SK-N-SH treated with all-trans-retinoic acid at 6 μM for 48 hours (cell line): Measurements from ENCODE around the gene SGPP1.

ENCODE experiments used
- ATAC-seq: fragments of 200-7000 bp; cut with Tn5 transposase; 3 replicates; pipeline ENCODE4 v1.9.1; 2020; ENCODE audit warnings: mild to moderate bottlenecking, moderate library complexity
- BACH2 ChIP-seq: fragments of 250-450 bp; sonication (Bioruptor Pico); IDR thresholded peaks from 2 replicates; pipeline ENCODE4 v1.9.0; 2021; ENCODE audit warnings: mild to moderate bottlenecking, borderline replicate concordance
- CREB5 ChIP-seq: fragments of 250-450 bp; sonication (Bioruptor Pico); IDR thresholded peaks from 2 replicates; pipeline ENCODE4 v1.5.1; 2020; ENCODE audit warnings: low read depth, mild to moderate bottlenecking, moderate library complexity
- CSRNP3 ChIP-seq: fragments of 250-450 bp; sonication (Bioruptor Pico); IDR thresholded peaks from 2 replicates; pipeline ENCODE4 v1.5.1; 2021; ENCODE audit warnings: mild to moderate bottlenecking, moderate library complexity
- GLIS3 ChIP-seq: fragments of 250-450 bp; sonication (Bioruptor Pico); IDR thresholded peaks from 2 replicates; pipeline ENCODE4 v1.5.0; 2020; ENCODE audit warnings: mild to moderate bottlenecking, moderate library complexity
- ISL1 ChIP-seq: fragments of 250-450 bp; sonication (Bioruptor Pico); IDR thresholded peaks from 2 replicates; pipeline ENCODE4 v2.1.2; 2022; ENCODE audit warnings: mild to moderate bottlenecking, moderate library complexity
- OSR1 ChIP-seq: fragments of 250-450 bp; sonication (Bioruptor Pico); IDR thresholded peaks from 2 replicates; pipeline ENCODE4 v1.8.0; 2022; ENCODE audit warnings: moderate library complexity, mild to moderate bottlenecking, inconsistent platforms
- PATZ1 ChIP-seq: fragments of 250-450 bp; sonication (Bioruptor Pico); IDR thresholded peaks from 2 replicates; pipeline ENCODE4 v1.8.0; 2020; ENCODE audit warnings: mild to moderate bottlenecking, moderate library complexity, borderline replicate concordance
- POU6F1 ChIP-seq: fragments of 250-450 bp; sonication (Bioruptor Pico); IDR thresholded peaks from 2 replicates; pipeline ENCODE4 v1.8.0; 2021; ENCODE audit warnings: low read depth, mild to moderate bottlenecking, moderate library complexity, borderline replicate concordance
- PPARA ChIP-seq: fragments of 250-450 bp; sonication (Bioruptor Pico); IDR thresholded peaks from 2 replicates; pipeline ENCODE4 v1.5.0; 2020; ENCODE audit warnings: mild to moderate bottlenecking, borderline replicate concordance
- RARB ChIP-seq: fragments of 250-450 bp; sonication (Bioruptor Pico); IDR thresholded peaks from 2 replicates; pipeline ENCODE4 v1.8.0; 2021; ENCODE audit warnings: mild to moderate bottlenecking, moderate library complexity
- SNAI2 ChIP-seq: fragments of 250-450 bp; sonication (Bioruptor Pico); IDR thresholded peaks from 2 replicates; pipeline ENCODE4 v1.5.0; 2020; ENCODE audit warnings: mild to moderate bottlenecking, moderate library complexity
- TOX ChIP-seq: fragments of 250-450 bp; sonication (Bioruptor Pico); IDR thresholded peaks from 2 replicates; pipeline ENCODE4 v1.8.0; 2021; ENCODE audit warnings: mild to moderate bottlenecking, moderate library complexity, borderline replicate concordance
- TSHZ2 ChIP-seq: fragments of 250-450 bp; sonication (Bioruptor Pico); IDR thresholded peaks from 2 replicates; pipeline ENCODE4 v1.5.0; 2020; ENCODE audit warnings: mild to moderate bottlenecking, moderate library complexity
- ZC3H10 ChIP-seq: fragments of 250-450 bp; sonication (Bioruptor Pico); IDR thresholded peaks from 2 replicates; pipeline ENCODE4 v1.5.1; 2021; ENCODE audit warnings: mild to moderate bottlenecking, moderate library complexity
- ZFP3 ChIP-seq: fragments of 250-450 bp; sonication (Bioruptor Pico); IDR thresholded peaks from 2 replicates; pipeline ENCODE4 v1.5.0; 2020; ENCODE audit warnings: mild to moderate bottlenecking, moderate library complexity
- ZFP30 ChIP-seq: fragments of 450-650 bp; formaldehyde crosslinking; IDR thresholded peaks from 2 replicates; pipeline ENCODE4 v1.5.0; 2022; ENCODE audit warnings: mild to moderate bottlenecking, moderate library complexity
- ZNF565 ChIP-seq: fragments of 450-650 bp; formaldehyde crosslinking; conservative IDR thresholded peaks from 2 replicates; pipeline ENCODE4 v1.5.0; 2020; ENCODE audit warnings: low read depth, mild to moderate bottlenecking, moderate library complexity
- ZNF70 ChIP-seq: fragments of 450-650 bp; formaldehyde crosslinking; IDR thresholded peaks from 2 replicates; pipeline ENCODE4 v1.5.0; 2020; ENCODE audit warnings: mild to moderate bottlenecking, moderate library complexity

SGPP1 gene

GRCh38 chr14:63685401-63685800 is 42.5 kb downstream of the SGPP1 start:
- TF ChIP-seq ZFP3 (CRISPR knock-in tag) = no peak
- no peak for TF ChIP-seq ZFP30 (CRISPR knock-in tag)
- ATAC-seq = no peak

GRCh38 chr14:63682727-63683593 is 44.9 kb downstream of the SGPP1 start:
- no peak for ATAC-seq
- no peak for TF ChIP-seq BACH2 (CRISPR knock-in tag)
- no peak for TF ChIP-seq ZFP3 (CRISPR knock-in tag)
- TF ChIP-seq TOX = no peak
- TF ChIP-seq ISL1 (CRISPR knock-in tag) = no peak
- no peak for TF ChIP-seq ZFP30 (CRISPR knock-in tag)
- no peak for TF ChIP-seq ZNF70 (CRISPR knock-in tag)
- no peak for TF ChIP-seq CSRNP3
- no peak for TF ChIP-seq TSHZ2 (CRISPR knock-in tag)
- no peak for TF ChIP-seq CREB5
- no peak for TF ChIP-seq GLIS3 (CRISPR knock-in tag)
- TF ChIP-seq ZNF565 (CRISPR knock-in tag) = no peak
- TF ChIP-seq OSR1 (CRISPR knock-in tag) = no peak
- no peak for TF ChIP-seq POU6F1 (CRISPR knock-in tag)
- TF ChIP-seq PPARA = no peak
- no peak for TF ChIP-seq RARB (CRISPR knock-in tag)
- no peak for TF ChIP-seq ZC3H10 (CRISPR knock-in tag)

- TF ChIP-seq ZFP3 (CRISPR knock-in tag) = no peak
- no peak for ATAC-seq
Measured at GRCh38 chr14:63678536-63678935, 49.3 kb downstream of the SGPP1 start.

GRCh38 chr14:63677891-63678379 is 49.9 kb downstream of the SGPP1 start:
- ATAC-seq = peak; percentile 67; the same call in 2 of the 3 replicates
- TF ChIP-seq ISL1 (CRISPR knock-in tag) (no peak; the same call in 1 of the 2 replicates), RARB (CRISPR knock-in tag) (no peak), SNAI2 (no peak), PATZ1 (CRISPR knock-in tag) (no peak), ZC3H10 (CRISPR knock-in tag) (no peak)
- TF ChIP-seq, all 23 proteins: peak for 0
